T-helper 2 cell (primary cell): Measurements from ENCODE around the gene TMEM147.

Experiments
- DNase-seq, 5 experiments: peaks; one replicate each; pipeline versions ENCODE4 v3.0.0 to v3.0.0-alpha.2; 2012 to 2022
- total RNA-seq, 2 donors: gene quantifications; one replicate each; lab custom pipeline; 2026; lab: John Stamatoyannopoulos, UW

The TMEM147 gene, protein sequence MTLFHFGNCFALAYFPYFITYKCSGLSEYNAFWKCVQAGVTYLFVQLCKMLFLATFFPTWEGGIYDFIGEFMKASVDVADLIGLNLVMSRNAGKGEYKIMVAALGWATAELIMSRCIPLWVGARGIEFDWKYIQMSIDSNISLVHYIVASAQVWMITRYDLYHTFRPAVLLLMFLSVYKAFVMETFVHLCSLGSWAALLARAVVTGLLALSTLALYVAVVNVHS
- total RNA-seq, result 18.1 to 18.5 reads per million in 2 donors

DNA sequence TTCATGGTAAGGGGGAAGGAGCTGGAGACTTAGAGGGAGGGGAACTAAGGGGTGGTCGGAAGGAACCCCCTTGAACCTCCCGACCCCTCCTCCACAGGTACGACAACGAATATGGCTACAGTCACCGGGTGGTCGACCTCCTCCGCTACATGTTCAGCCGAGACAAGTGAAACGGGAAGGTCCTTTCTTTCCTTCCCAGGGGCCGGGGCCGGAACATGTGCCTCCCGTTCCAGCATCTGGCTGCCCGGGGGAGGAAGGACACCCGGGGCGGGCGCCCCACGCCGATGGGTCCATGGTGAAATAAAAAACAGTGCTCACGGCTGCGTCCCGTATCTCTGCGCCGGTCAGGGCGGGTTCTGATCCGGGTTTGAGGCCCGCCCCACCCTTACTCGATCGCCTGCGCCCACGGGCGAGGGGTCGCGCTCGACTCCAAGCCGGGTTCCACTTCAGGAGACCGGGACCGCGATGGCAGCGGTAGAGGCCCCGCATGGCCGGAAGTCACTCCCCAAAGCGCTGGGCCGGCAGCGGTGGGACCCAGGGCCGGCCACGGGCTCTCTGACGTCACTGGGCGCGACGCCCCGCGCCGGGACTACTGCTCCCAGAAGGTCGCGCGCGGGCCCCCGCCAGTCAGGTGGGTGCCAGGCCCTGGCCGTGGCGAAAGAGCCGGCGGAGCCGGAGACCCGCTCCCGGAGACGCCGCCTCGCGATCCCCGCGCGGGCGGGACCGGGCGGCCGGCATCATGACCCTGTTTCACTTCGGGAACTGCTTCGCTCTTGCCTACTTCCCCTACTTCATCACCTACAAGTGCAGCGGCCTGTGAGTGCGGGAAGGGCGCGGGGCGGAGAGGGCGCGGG, at the start of gene TMEM147:
Gene TMEM147 (plus strand): TSS at position 626 of the 854 bp plus-strand sequence. CDS start 114 bp downstream, at position 740.
- peak; percentile 42 to 86 (median 66) for DNase-seq

DNA sequence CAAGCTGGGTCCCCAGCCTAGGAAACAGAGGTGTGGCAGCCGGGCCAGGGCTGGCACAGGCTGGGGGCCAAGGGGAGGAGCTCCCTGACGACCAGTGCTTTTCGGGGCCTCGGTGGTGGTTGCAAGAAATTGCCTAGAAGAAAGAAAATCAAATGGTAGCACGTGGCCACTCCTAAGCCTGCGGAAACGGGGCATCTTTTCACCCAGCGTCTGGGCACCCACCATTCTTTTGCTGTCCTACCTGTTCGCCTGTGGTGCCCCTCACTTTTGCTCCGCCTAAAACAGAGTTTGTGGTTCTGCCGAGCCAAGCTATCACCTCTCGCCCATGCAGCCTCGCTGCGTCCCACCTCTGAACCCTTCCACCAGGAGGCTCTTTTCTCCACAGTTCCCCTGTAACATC, 48.0 kb upstream of the TMEM147 start:
- no peak for DNase-seq

DNA sequence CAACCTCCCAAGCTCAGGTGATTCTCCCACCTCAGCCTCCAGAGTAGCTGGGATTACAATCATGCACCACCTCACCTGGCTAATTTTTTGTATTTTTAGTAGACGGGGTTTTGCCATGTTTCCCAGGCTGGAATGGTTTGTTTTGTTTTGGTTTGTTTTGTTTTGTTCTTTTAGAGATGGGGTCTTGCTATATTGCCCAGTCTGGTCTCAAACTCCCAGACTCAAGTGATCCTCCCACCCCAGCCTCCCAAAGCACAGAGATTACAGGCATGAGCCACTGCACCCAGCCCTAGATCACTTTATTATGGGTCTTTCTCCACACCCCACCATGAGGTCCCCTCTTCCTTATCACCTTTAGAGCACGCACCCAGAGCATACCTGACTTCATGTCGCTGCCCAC, 47.2 kb upstream of the TMEM147 start:
- no peak for DNase-seq

DNA sequence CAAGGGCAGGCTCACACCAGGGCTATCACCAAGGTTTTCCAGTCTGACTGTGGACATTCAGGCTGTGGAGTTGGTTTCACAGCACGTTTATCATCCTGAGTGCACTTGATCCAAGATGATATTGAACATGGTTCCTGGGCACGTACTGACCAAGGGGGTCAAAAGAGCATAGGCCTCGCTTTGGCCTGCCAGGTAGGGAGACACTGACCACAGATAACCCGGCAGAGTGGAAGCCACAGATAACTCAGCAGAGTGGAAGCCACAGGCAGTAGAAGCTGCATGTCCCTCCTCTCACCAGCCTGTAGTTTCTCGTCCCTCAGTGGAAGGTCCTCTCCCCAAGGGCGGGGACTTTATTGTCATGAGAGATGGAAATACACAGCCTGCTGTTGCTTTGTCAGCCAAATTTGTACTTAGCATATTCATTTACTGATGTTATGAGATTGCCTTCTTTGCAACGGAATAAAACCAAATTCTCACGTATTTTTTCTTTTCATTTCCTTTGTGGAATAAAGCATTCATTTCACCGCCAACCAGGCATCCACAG, 46.4 kb upstream of the TMEM147 start:
- DNase-seq, result no peak

DNA sequence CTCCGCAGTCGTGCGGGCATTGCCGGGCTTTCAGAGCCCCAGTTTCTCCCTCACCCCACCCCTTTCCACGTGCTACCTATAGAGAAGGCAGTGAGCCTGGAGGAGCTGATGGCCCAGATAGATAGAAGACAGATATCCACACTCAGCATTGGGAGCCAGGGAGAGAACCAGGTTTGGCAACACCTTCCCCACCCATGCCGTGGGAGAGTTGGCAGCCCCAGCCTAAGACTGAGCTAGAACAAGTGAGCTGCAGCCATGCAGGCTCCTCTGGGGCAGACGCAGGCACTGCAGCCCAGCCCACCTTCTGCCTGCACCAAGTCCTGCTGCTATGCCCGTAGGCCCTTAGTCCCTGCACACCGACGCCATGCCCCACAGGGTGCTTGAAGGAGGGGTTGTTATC, 44.8 kb upstream of the TMEM147 start:
- no peak for DNase-seq

DNA sequence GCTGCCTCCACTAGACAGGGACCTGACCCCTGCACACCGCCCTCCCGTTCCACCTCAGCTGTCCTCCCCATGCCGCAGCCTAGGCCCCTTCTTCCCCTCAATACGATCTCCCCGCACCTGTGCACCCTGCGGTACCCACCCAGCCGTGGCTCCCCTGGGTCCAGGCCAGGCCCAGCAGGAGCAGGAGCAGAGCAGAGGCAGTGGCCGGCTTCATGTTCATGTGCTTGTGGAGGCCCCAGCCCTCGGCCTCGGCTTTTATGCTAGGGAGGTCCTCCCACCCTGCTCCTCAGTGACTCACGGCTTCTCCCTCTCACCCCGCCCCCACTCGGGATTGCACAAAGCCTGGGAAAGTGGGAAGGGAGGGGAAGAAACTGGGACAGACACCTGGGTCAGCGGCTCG, 43.7 kb upstream of the TMEM147 start:
- no peak for DNase-seq

DNA sequence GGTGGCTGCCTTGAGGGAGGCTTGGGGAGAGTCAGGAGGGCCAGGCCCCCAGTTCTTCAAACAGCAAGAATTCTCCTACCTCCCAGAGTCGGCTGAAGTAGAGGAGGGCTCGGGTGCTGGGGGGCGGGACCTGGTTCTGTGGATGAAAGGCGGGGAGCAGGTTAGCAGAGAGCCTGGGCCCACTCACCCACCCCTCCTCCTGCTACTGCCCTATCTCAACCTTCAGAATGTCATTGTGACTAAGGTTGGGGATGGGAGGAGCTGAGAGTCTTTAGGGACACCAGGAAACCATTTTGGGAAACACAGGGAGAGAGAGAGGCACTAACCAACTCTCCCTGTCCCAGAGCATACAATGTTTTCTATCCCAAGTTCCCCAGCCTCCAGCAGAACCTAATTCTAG, 42.7 kb upstream of the TMEM147 start:
- no peak for DNase-seq

DNA sequence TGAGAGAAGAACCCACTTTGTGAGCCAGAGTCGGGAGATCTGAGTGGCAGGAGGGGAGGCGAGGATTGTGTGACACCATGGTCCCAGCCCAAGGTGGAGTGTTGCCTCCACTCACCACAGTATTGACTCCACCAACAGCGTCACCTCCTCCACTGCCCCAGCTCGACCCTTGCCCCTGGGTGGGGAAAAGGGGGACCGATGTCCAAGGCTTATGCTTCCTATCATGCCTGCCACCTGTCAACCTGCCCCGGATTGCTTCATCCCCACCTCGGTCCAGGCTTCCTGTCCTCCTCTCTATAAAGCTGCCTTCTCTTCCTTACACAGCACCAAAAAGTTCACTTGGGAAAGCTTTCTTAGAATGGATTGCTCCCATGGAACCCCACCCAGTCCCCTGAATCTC, 39.4 kb upstream of the TMEM147 start:
- no peak for DNase-seq

DNA sequence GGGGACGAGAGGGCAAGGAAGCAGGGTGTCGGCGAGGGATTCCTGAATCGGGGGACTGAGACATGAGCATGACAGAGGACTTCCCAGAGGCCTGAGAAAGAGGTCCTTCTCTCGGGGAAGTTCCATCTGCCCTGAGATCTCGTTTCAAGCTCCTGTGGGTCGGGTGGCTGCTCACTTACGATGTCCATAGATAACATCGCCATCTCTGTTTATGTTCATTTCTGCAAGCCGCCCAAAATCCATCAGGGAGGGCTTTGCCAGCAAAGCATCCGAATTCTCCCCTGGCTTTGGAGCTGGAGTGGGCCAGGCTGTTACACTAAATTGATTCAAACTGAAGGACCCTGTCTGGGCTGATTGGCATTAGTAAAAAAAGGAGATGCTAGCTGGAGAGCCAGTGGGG, 37.9 kb upstream of the TMEM147 start:
- DNase-seq, result no peak

DNA sequence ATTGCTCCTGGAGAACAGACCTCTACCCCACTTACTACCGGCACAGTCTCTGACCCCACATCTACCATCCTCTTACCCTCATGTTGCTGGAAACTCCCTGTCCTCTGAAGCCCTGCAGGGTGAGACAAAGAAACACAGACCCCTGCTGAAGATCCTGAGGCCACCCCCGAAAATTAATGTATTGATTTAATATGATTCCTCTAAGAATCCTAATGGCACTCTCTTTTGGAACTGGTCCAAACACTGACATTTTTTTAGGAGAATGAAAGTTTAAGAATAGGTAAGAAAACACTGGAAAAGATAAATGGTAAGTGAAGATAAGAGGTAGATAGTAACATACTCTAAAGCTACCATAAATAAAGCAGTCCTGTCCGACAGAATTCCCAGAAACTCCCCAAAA, 37.3 kb upstream of the TMEM147 start:
- no peak for DNase-seq

DNA sequence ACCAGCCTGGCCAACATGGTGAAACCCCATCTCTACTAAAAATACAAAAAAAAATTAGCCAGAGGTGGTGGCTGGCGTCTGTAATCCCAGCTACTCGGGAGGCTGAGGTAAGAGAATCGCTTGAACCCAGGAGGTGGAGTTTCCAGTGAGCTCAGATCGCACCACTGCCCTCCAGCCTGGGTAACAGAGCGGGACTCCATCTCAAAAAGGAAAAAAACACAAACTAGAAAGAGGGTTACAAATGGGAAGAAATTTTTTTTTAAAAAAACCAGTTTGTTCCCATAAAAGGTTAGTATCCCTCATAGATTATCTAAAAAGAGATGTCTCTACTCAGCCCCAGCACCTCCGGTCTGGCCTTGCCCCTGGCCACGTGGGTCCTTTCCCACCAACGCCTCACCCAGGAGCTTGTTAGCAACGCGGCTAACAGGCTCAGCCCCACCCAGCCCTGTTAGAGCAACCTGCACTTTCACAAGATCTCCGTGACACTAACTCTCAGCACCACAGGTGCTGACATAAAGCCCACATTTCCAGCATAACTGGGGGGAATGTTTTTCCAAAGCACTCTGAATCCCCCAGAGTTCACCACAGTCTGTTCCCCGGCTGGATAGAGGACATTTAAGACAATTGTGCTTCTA, 36.3 kb upstream of the TMEM147 start:
- DNase-seq, result peak in 2 of 5 experiments; percentile 33 to 36

DNA sequence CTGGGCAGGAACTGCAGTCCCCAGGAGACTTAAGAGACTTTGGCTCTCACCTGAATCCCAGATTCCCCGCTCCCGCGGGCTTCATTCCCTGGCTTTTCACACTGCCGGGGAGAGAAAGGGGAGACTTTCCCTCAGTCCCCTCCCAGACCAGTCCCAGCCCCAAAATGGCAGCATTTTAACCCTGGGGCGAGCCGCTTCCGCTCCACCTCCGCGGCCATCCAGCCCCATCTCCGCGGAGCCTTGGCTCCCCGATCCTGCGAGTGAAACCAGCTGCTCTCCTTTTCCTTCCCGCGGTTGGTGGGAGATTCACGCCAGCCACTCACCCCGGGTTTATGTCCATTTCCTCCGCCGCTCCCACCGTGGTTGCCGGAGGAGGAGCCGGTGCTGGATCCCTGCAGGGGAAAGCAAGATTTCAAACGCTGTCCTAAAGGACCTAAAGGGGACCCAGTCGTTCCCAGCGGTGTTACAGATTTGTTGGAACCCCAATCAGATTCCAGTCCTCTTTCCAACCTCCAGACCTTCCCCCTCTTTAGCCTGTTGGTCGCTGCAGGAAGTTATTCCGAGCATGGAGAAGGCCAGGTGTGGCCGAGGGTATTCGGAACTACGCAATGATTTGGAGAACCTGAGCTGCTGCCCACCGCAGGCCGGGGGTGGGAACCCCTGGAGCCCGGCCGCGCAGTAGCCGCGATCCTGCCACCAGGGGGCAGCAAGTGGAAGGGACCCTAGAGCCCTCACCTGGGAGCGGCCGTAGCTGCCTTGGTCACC, 35.4 kb upstream of the TMEM147 start:
- DNase-seq, result peak; percentile 39 to 66 (median 57)

DNA sequence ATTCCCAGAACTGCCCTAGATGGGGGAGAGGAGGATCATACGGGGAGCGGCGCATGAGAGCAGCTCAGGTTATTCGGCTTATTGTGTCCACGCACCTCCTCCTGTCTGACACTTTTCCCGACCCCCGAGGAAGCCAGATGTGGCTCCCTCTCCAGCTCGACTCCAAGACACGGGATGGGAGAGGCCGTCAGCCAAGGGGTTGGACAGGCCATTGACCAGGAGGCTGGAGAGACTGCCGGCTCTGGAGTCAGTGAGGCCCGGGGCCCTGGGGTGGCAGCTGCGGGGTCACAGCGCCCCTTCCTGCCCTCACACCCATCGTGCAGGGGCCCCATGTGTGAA, 34.8 kb upstream of the TMEM147 start:
- DNase-seq, result no peak

DNA sequence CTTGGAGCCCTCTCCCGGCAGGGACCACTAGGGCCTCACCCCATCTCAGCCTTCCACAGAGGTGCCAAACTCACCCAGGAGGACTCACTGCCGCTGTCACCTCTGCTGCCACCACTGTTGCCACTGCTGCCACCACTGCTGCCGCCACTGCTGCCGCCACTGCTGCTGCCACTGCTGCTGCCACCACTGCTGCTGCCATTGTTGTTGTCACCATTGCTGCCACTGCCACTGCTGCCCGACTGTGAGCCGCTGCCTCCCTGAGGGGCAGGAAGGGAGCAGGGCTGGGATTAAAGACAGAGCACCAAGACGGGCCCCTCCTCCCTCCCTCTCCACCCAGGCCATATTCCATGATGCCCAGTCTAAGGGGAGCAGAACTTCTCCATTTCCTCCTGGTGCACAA, 34.1 kb upstream of the TMEM147 start:
- DNase-seq, result no peak

DNA sequence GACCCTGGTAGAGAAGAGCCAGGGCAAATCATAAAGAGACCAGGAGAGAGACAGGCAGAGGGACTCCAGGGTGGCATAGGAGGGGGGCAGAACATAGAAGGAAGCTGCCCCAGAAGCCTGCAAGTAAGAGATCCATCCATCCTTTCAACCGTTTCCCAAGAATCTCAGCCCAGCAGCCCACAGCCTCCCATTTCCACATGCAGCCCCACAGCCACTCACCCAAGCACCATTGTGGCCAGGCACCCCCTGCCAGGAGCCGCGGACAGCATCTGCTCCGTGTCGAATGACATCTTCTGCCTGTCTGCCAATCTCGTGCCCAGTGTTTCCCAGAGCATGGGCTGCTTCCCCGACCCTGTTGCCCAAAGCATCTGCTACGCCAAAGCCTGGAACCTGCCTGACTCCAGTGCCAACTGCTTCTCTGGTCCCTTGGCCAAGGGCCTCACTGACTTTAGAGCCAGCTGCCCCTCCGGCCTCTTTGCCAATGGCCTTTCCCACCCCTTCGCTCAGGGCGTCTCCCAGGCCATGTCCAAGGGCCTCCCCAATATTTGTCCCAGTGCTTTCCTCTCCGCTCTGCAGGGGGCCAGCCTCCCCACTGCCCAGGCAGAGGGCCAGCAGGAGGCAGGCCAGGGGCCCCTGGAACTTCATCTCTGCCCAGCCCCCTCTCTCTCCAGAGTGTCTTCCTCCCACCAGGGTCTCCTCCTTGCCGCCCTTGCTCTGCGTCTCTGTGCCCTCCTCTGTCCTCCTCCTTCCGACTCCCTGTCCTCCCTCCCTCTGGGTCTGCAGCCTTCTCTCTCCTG, 32.4 kb upstream of the TMEM147 start:
- no peak for DNase-seq

DNA sequence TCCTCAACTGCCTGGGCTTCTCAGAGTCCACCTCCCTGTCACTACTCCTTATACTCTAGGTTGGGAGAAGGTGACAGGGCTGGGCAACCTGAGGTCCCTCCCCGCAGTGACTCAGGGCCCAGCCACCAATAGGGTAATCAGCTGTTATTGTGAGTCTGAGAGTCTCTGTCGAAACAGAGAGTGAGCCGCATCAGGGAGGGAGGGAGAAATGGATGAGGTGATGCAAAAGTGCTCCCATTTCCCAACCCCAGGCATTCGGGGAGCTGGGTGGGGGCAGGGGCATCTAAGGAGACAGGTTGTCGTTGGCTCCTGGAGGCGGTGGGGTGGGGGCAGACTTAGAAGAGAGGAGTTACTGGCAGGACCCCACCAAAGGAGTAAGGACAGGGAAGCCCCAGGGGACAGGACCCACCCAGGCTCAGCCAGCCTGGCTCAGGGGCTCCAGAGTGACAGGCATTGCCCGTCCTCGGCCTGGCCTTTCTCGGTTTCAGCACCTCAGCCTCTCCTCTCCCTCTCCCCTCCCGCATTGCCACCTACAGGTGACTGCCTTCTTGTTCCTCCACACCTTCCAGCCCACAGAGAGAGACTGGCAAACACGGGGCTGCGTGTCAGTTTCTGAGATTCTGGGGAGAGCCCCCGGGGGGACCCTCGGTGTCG, 31.7 kb upstream of the TMEM147 start, which contains the start of gene DMKN:
Gene DMKN (minus strand): TSS at position 22 of the 654 bp plus-strand sequence. CDS start 174 bp downstream, outside the sequence.
- DNase-seq, result no peak

DNA sequence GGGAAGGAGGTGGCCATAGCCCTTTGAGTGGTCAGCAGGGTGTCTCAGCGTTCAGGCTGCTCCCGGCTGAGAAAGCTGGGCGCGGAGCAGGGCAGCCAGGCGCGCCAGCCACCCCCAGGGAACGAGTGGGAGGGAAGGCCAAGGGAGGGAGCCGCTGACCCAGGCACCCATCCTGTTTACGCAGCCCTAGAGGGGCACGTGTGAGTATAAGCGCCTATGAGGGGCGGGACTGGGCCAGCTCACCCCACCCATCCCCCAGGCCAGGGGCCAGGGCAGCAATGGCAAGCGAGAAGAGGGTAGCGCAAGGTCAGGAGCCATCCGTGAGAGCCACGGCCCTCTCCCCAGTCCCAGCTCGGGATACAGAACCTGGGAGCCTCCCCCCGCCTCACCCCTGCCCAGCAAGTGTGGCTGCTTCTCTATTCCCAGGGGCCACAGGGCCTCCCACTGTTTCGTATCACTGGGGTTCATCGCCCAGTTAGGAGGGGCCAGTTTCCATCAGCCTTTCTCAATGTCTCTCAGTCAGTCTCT, 31.1 kb upstream of the TMEM147 start:
- DNase-seq, result no peak

DNA sequence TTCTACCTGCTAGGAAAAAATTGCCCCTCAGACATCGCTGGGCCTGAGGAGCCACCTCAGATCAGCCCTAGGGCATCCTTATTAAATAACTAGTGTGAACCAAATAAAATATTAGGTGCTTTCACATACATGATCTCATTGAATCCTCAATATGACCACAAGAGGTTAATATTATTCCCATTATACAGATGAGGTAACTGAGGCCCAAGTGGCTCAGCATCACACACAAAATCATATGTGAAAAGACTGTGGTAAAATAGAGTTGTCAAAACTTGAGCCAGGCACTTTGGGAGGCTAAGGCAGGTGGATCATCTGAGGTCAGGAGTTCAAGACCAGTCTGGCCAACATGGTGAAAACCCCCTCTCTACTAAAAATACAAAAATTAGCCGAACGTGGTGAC, 29.1 kb upstream of the TMEM147 start:
- no peak for DNase-seq

DNA sequence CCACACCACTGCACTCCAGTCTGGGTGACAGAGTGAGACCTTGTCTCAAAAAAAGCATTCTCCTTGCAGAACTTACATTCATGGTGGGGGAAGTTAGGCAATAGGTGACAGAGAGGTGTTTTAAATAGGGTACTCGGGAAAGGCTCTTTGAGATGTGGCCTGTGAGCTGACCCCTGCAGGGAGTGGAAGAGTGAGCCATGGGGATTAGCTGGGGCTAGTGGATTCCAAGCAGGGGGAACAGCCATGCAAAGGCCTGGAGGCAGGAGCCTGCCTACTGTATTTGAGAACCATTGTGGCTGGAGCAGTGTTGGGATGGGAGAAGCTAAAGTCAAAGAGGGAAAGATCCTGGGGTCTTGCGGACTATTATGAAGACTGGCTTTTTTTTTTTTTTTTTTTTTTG, 28.1 kb upstream of the TMEM147 start:
- DNase-seq, result no peak

DNA sequence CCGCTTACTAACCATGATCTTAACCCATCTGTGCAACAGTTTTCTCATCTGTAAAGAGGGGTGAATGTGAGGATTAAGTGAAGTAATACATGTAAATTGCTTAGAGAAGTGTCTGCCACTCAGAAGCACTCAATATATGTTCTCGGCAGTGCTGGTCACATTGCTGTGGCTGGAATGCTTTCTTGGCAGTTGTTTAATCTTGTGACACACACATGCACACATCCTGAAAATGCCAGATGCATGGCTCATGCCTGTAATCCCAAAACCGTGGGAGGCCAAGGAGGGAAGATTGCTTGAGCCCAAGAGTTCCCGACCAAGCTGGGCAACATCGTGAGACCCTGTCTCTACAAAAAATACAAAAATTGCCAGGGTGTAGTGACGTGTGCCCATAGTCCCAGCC, 27.1 kb upstream of the TMEM147 start:
- no peak for DNase-seq

DNA sequence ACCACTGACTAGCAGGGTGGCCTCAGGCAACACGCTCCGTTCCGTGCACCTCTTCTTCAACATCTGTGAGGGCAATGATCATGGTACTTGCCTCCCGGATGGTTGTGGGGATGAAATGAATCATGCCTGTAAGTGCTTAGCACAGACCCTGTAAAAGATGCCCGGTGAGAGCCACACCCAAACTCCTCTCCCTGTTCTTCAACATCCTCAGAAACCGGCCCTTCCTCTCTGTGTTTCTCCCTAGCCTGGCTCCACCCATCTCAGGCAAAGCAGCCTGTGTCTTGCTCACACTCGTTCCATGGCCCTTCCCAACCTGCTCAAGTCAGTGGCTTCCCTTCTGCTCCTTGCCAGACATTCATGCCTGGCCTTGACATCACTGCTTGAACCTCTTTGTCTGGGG, 26.1 kb upstream of the TMEM147 start:
- no peak for DNase-seq
